ENCODE measurements around the gene INTS6L.

INTS6L gene

GRCh38 chrX:135520553-135521404 lies at the start of gene INTS6L:
Gene INTS6L, plus strand, starts transcription at chrX:135520660. Its CDS starts 333 bp downstream, at chrX:135520993.
- DNase-seq (ENCODE audit: low read depth), result peak; percentile 68

GRCh38 chrX:135476378-135476777 lies 44.1 kb upstream of the INTS6L start:
- DNase-seq (ENCODE audit: low read depth), result no peak

- peak; percentile 4 for DNase-seq (ENCODE audit: low read depth)
These were observed 42.9 kb upstream of the INTS6L start for GRCh38 chrX:135477576-135477975.

- DNase-seq (ENCODE audit: low read depth), result no peak
These were observed 40.4 kb upstream of the INTS6L start for GRCh38 chrX:135480076-135480475.

- no peak for DNase-seq (ENCODE audit: low read depth)
These were observed 38.7 kb upstream of the INTS6L start for GRCh38 chrX:135481696-135482179.

- DNase-seq (ENCODE audit: low read depth), result no peak
These were observed 35.7 kb upstream of the INTS6L start for GRCh38 chrX:135484641-135485289.

- DNase-seq (ENCODE audit: low read depth), result no peak
These were observed 30.9 kb upstream of the INTS6L start for GRCh38 chrX:135489542-135489941.

- no peak for DNase-seq (ENCODE audit: low read depth)
These were observed 29.4 kb upstream of the INTS6L start for GRCh38 chrX:135490979-135491514.

- no peak for DNase-seq (ENCODE audit: low read depth)
These were observed 26.0 kb upstream of the INTS6L start for GRCh38 chrX:135494453-135494852.

- no peak for DNase-seq (ENCODE audit: low read depth)
These were observed 22.7 kb upstream of the INTS6L start for GRCh38 chrX:135497736-135498135.

- DNase-seq (ENCODE audit: low read depth), result no peak
These were observed 22.2 kb upstream of the INTS6L start for GRCh38 chrX:135498236-135498635.

- DNase-seq (ENCODE audit: low read depth), result no peak
These were observed 15.1 kb upstream of the INTS6L start for GRCh38 chrX:135505351-135505750.

- no peak for DNase-seq (ENCODE audit: low read depth)
These were observed 10.6 kb upstream of the INTS6L start for GRCh38 chrX:135509885-135510284.

GRCh38 chrX:135512508-135513129 lies 7.8 kb upstream of the INTS6L start:
- no peak for DNase-seq (ENCODE audit: low read depth)

GRCh38 chrX:135513130-135513515 lies 7.3 kb upstream of the INTS6L start:
- no peak for DNase-seq (ENCODE audit: low read depth)

- DNase-seq (ENCODE audit: low read depth), result no peak
These were observed 4.1 kb upstream of the INTS6L start for GRCh38 chrX:135516376-135516775.

GRCh38 chrX:135518161-135518560 lies 2.3 kb upstream of the INTS6L start:
- DNase-seq (ENCODE audit: low read depth), result no peak

- DNase-seq (ENCODE audit: low read depth), result no peak
These were observed 373 bp upstream of the INTS6L start for GRCh38 chrX:135520022-135520552.

GRCh38 chrX:135521405-135522131 lies 1.1 kb downstream of the INTS6L start:
- peak; percentile 63 for DNase-seq (ENCODE audit: low read depth)

- DNase-seq (ENCODE audit: low read depth), result no peak
These were observed 1.7 kb downstream of the INTS6L start for GRCh38 chrX:135522132-135522530.

GRCh38 chrX:135522878-135523693 lies 2.6 kb downstream of the INTS6L start:
- DNase-seq (ENCODE audit: low read depth), result no peak
